K562 (cell line): ENCODE measurements around the gene HLA-DOB. TPM values are rescaled to one million over a fixed set of nuclear protein-coding genes. Genes with fewer than 3 reads are reported as not detected.
A peak's percentile ranks its signal among the peaks of the same experiment; 100 is the strongest.

ENCODE experiments used
- CEBPG ChIP-seq, 3 experiments: fragments of 200-800 bp in 1 of 3; sonication (Bioruptor generic) in 1 of 3; sonication (generic) in 1 of 3; formaldehyde crosslinking in 1 of 3; IDR thresholded peaks in 2 of 3; conservative IDR thresholded peaks in 1 of 3; 2 replicates each; pipeline versions ENCODE4 v1.6.1 to v1.8.0; 2016 to 2022; ENCODE audit warnings: missing compliant biosample characterization in 2 of 3, missing genetic modification characterization in 2 of 3, mild to moderate bottlenecking in 1 of 3, missing genetic modification reagents in 1 of 3
- NCOR1 ChIP-seq: fragments of 450-650 bp; IDR thresholded peaks from 2 replicates; pipeline ENCODE4 v1.6.1; 2016; ENCODE audit warnings: mild to moderate bottlenecking, moderate library complexity
- NR3C1 ChIP-seq: sonication (generic); formaldehyde crosslinking; IDR thresholded peaks from 2 replicates; pipeline ENCODE4 v1.8.1; 2022; ENCODE audit warnings: missing genetic modification reagents
- PCBP2 ChIP-seq: fragments of 200-400 bp; formaldehyde crosslinking; IDR thresholded peaks from 2 replicates; pipeline ENCODE4 v1.6.1; 2018; ENCODE audit warnings: low read length, low read depth, mild to moderate bottlenecking, moderate library complexity; ENCODE audit not compliant: poor library complexity, severe bottlenecking
- SMAD1 ChIP-seq: fragments of 150-350 bp; IDR thresholded peaks from 2 replicates; pipeline ENCODE4 v1.6.1; 2014; ENCODE audit warnings: low read length, low read depth; ENCODE audit not compliant: partially characterized antibody
- SMARCA5 ChIP-seq: fragments of 450-650 bp; IDR thresholded peaks from 2 replicates; pipeline ENCODE4 v1.6.1; 2016
- SP2 ChIP-seq: IDR thresholded peaks from 2 replicates; pipeline ENCODE4 v1.6.1; 2011; ENCODE audit warnings: mild to moderate bottlenecking, low read depth, low read length, moderate library complexity; ENCODE audit not compliant: poor library complexity, severe bottlenecking; ENCODE audit errors: extremely low read depth
- ZBTB43 ChIP-seq: sonication (generic); formaldehyde crosslinking; IDR thresholded peaks from 2 replicates; pipeline ENCODE4 v1.8.0; 2023; ENCODE audit warnings: mild to moderate bottlenecking, missing genetic modification reagents
- ZNF140 ChIP-seq: fragments of 250-450 bp; sonication (Bioruptor Pico); IDR thresholded peaks from 2 replicates; pipeline ENCODE4 v1.8.0; 2021; ENCODE audit warnings: moderate library complexity, mild to moderate bottlenecking, inconsistent platforms
- ZNF318 ChIP-seq, 2 experiments: fragments of 450-650 bp; IDR thresholded peaks; 2 replicates each; pipeline ENCODE4 v1.6.1; 2016; ENCODE audit warnings: mild to moderate bottlenecking in 2 of 2, borderline replicate concordance in 1 of 2, low read depth in 1 of 2, moderate library complexity in 1 of 2
- ZNF609 ChIP-seq: sonication (generic); formaldehyde crosslinking; IDR thresholded peaks from 2 replicates; pipeline ENCODE4 v1.8.1; 2023; ENCODE audit warnings: missing genetic modification reagents, mild to moderate bottlenecking, borderline replicate concordance
- polyA plus RNA-seq, 8 experiments: library from polyadenylated mRNA; depleted of rRNA in 4 of 8; stranded (reverse) in 5 of 8; unstranded in 3 of 8; fragments of >200 nt; fragmentation: Nextera tagmentation in 2 of 8; fragmentation: Illumina TruSeq in 1 of 8; extraction: Ambion mirVana in 2 of 8; extraction: Trizol in 1 of 8; gene quantifications; 2 replicates each; pipeline versions ENCODE4 v1.2.1 to v1.2.3, GENCODE V29; 2011 to 2014; ENCODE audit warnings: inconsistent platforms in 1 of 8, missing spikeins in 1 of 8
- total RNA-seq, 7 experiments: library from RNA; depleted of rRNA in 6 of 7; stranded (reverse); fragments of >200 nt in 6 of 7; fragmentation: Illumina TruSeq in 2 of 7; extraction: Trizol in 2 of 7; gene quantifications; 2 replicates each; pipeline versions ENCODE4 v1.2.1 to v1.2.3, GENCODE V29; 2011 to 2021; ENCODE audit warnings: low replicate concordance in 1 of 7

The HLA-DOB gene
- total and polyA plus RNA-seq, 9 of the 15 experiments (the other 6 are each of a cell fraction or from before 2014, with no cell fraction given) = 1.2 to 4.0 (median 2.5) TPM

GRCh38 chr6:32853541-32854375 lies 37.0 kb upstream of the HLA-DOB start, which contains the start of the genes PSMB9 and TAP1 (continued):
- TF ChIP-seq SMAD1 = peak; percentile 18
- TF ChIP-seq SP2 = no peak
- TF ChIP-seq ZNF140 (CRISPR knock-in tag) = no peak
- no peak for TF ChIP-seq ZNF609 (CRISPR knock-in tag)
- no peak for TF ChIP-seq NCOR1
- no peak for TF ChIP-seq PCBP2
- no peak for TF ChIP-seq SMARCA5
- no peak for TF ChIP-seq CEBPG (CRISPR knock-in tag; IDR thresholded peaks at IDR 0.05)
- TF ChIP-seq CEBPG (tag; conservative IDR thresholded peaks at IDR 0.05 in 1 of 2, IDR thresholded peaks at IDR 0.05 in 1 of 2) = no peak
- no peak for TF ChIP-seq NR3C1 (CRISPR knock-in tag)
- TF ChIP-seq ZBTB43 (CRISPR knock-in tag) = peak; percentile 73
- TF ChIP-seq ZNF318 (IDR thresholded peaks at IDR 0.05; ENCODE audit: borderline replicate concordance in 1 of 2, low read depth in 1 of 2) = peak in 1 of 2 experiments; percentile 59; a peak in 1 of 4 replicates
